ENCODE data around the gene C16orf78.

Gene C16orf78

DNA sequence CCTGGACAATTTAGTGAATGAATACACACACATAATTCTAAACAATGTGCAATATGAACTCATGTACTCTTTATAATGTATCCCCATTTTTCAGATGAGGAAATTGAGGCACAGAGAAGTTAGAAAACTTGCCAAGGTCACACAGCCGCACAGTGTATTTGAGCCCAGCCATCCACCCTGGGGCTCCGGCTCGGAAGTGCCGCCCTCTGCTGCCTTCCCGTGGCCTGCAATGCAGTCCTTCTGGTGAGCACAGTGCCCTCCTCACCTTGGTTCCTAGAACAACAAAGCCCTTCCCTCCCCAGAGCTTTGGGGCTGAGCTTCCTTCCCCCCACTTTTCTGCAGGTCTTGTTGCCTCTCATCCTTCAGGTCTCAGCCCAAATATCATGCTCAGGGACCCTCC lies 63.7 kb downstream of the C16orf78 start:
- no peak for DNase-seq

DNA sequence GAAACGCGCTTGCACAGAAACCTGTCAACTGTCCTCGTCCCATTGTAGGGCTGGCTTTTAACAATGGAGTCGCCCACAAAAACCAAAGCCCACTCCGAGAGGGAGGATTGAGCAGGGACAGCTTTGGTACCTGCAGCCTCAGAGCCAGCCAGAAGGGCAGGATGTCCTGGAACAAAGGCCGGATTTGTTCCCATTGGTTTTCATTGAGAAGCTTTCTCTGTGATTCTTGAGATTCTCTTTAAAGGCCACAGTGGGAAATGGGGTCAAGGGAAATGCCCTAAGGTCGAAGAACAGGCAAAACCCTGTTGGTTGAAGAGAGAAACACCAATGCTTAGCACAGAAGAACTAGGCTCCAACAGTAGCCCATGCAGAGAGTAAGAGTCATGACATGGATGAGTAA lies 65.4 kb downstream of the C16orf78 start:
- DNase-seq, result no peak

DNA sequence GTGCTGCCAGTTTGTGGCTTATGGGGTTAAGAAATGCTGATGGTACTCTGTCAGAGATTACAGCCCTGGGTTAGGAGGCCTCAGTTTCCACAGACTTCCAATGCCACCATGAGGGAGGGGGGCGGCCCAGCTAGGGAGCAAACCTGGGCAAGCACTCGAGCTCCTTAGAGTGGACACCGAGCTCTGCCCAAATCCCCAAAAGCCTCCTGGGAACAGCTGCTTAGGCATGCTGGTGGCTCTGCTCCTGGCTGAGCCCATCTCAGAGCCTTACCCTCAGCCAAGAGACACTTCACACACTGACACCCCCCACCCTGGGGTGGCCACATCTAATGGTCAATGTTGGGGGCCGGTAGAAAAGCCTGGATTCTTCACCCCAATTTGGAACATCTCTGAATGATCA lies 66.1 kb downstream of the C16orf78 start:
- DNase-seq, result no peak

DNA sequence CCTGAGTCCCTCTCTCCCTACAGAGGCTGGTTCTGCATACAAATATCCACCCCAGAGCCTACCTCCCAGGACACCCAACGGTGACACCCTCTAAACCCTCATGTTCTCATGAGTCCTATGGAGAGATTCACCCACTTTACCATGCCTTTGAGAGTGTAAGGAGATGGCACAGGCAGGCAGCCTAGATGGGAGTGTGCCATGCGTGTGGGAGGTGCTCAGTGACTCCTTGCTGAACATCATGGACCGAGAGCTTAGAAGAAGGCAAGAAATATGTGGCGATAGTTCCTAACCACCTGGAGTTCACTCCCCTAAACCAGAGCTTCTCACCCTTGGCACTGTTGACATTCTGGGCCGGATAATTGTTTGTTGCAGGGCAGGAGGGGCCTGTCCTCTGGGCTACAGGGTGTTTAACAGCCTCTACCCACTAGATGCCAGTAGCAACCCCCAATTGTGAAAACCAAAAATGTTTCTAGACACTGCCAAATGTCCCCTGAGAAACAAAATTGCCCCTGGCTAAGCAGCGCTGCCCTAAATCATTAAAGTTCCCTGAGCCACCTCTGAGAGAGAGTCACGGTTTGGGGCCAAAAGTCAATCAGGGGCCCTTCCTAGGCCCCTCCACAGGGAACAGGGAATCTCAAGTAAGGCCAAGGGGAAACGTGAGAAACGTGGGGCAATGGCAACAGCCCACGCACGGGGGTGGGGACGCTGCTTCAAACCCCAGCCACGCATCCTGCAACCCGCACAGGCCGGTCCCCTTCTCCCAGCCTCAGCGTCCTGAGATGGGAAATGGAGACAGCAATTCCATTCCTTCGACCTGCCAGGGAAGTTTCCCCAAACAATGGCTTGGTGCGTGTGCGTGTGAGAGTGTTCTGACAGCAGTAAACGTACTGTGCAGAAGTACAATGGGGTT lies 66.8 kb downstream of the C16orf78 start:
- no peak for DNase-seq

DNA sequence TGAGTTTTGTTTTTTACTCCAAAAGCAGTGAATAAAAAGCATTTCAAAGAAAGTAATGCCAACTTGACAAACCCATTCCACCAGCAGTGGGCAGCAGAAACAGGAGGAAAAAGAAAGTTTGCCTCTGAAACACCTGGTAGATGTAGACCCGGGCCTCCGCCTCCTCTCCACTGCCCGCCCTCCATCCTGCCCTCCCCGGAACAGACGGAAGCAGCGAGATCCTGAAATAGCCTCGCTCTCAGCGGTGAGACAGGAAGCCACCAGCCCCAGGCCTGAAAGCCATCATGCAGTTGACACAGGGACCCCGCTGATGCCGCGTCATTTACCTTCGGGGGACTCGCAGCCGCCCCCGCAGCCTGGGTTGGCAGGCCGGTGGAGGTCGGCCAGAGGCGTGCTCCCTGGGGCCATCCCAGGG lies 67.8 kb downstream of the C16orf78 start:
- DNase-seq, result no peak

DNA sequence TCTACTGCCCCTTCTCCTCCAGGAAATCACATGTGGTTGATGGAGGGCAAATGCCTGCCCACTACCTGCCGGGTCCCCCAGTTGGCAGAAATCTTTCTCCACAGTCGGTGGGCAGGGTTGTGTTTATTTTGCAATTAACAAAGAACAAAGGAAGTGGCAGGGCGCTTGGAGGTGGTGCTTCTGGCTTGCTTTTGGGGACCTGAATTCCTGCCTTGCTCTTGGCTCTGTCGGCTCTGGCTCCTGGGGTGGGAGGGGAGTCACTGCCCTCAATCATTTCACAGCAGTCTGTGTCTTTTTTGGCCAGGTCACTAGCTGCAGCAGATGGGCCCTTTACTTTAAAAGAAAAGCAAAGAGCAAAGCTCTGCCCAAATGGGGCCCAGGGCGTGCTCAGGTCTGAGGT lies 69.2 kb downstream of the C16orf78 start:
- no peak for DNase-seq

DNA sequence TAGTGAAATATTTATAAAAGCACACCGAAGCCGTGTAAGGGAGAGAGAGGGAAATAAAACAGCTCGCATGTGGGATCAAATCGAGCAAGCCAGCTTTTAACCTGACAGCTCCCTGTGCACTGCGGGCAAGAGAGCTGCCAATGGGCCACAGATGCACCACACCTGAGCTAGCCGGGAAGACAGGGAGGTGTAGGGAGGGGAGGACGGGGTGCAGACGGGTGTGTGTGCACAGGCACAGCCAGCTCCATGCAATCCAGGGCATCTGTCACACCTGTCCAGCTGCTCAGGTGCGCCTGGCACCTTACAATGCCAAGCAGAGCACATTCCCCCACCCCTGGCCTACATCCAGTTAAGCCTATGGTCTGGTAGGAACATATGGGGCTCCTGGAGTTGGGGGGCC lies 70.0 kb downstream of the C16orf78 start:
- DNase-seq, result no peak

DNA sequence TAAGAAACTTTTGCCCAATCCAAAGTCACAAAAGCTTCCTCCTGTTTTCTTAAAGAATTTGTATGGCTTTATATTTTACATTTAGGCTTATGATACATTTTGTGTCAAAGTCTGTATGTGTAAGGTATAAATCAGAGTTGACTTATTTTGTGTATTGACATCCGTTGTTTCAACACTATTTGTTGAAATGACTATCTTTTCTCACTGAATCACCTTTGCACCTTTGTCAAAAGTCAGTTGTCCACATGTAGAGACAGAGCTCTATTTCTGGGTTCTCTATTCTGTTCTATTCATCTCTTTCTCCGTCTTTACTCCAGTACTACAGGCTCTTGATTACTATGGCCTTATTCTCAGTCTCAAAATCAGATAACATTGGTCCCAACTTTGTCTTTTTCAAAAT lies 73.2 kb downstream of the C16orf78 start:
- DNase-seq, result no peak
